H9 (cell line): Measurements from ENCODE around the gene SLC2A1. TPM values are rescaled to one million over a fixed set of nuclear protein-coding genes. Genes with fewer than 3 reads are reported as not detected.

Experiments used
- DNase-seq: peaks from one replicate; pipeline ENCODE4 v3.0.0-alpha.2; 2017
- H2AFZ ChIP-seq: one replicate; pipeline ENCODE4 v1.6.1; 2013; ENCODE audit warnings: mild to moderate bottlenecking, low read length, control low read depth, moderate library complexity
- H2AK5ac ChIP-seq: 2 replicates; pipeline ENCODE4 v1.6.1; 2013; ENCODE audit warnings: low read length, control low read depth, mixed read lengths; ENCODE audit not compliant: insufficient read length
- H2BK120ac ChIP-seq: one replicate; pipeline ENCODE4 v1.6.1; 2013; ENCODE audit warnings: low read depth, mild to moderate bottlenecking, low read length, control low read depth, inconsistent platforms; ENCODE audit not compliant: poor library complexity, severe bottlenecking
- H2BK12ac ChIP-seq: 2 replicates; pipeline ENCODE4 v1.6.1; 2013; ENCODE audit warnings: low read length, control low read depth, mixed read lengths, low read depth; ENCODE audit not compliant: insufficient read length
- H2BK15ac ChIP-seq: 2 replicates; pipeline ENCODE4 v1.6.1; 2013; ENCODE audit warnings: low read depth, low read length, control low read depth
- H2BK20ac ChIP-seq: one replicate; pipeline ENCODE4 v1.6.1; 2013; ENCODE audit warnings: low read depth, mild to moderate bottlenecking, low read length, control low read depth, inconsistent platforms; ENCODE audit not compliant: poor library complexity, severe bottlenecking
- H2BK5ac ChIP-seq: 2 replicates; pipeline ENCODE4 v1.6.1; 2013; ENCODE audit warnings: low read length, control low read depth, mixed read lengths; ENCODE audit not compliant: insufficient read length
- H3K14ac ChIP-seq: 2 replicates; pipeline ENCODE4 v1.6.1; 2013; ENCODE audit warnings: low read length, control low read depth; ENCODE audit not compliant: insufficient read depth
- H3K18ac ChIP-seq: 2 replicates; pipeline ENCODE4 v1.6.1; 2013; ENCODE audit warnings: low read depth, mild to moderate bottlenecking, mixed read lengths, low read length, control low read depth; ENCODE audit not compliant: insufficient read length
- H3K23ac ChIP-seq: 2 replicates; pipeline ENCODE4 v1.6.1; 2013; ENCODE audit warnings: low read length, control low read depth, mixed read lengths, low read depth; ENCODE audit not compliant: insufficient read length
- H3K23me2 ChIP-seq: 2 replicates; pipeline ENCODE4 v1.6.1; 2013; ENCODE audit warnings: low read depth, mild to moderate bottlenecking, mixed read lengths, low read length, control low read depth; ENCODE audit not compliant: insufficient read length, poor library complexity, severe bottlenecking
- H3K27ac ChIP-seq: 2 replicates; pipeline ENCODE4 v1.5.1; 2013; ENCODE audit warnings: low read length, control low read depth, mixed read lengths, low read depth; ENCODE audit not compliant: insufficient read length
- H3K27me3 ChIP-seq: 2 replicates; pipeline ENCODE4 v1.6.1; 2013; ENCODE audit warnings: low read length, control low read depth, inconsistent platforms; ENCODE audit not compliant: insufficient read depth
- H3K4ac ChIP-seq: 2 replicates; pipeline ENCODE4 v1.6.1; 2013; ENCODE audit warnings: low read depth, mild to moderate bottlenecking, control low read depth, inconsistent platforms, low read length, moderate library complexity
- H3K4me1 ChIP-seq: 2 replicates; pipeline ENCODE4 v1.6.1; 2013; ENCODE audit warnings: low read length, control low read depth, inconsistent platforms; ENCODE audit not compliant: insufficient read depth
- H3K4me2 ChIP-seq: 2 replicates; pipeline ENCODE4 v1.6.1; 2013; ENCODE audit warnings: low read length, control low read depth, mixed read lengths; ENCODE audit not compliant: insufficient read length, insufficient read depth
- H3K56ac ChIP-seq: 2 replicates; pipeline ENCODE4 v1.6.1; 2013; ENCODE audit warnings: low read depth, mild to moderate bottlenecking, mixed read lengths, low read length, control low read depth; ENCODE audit not compliant: insufficient read length
- H3K79me1 ChIP-seq: 2 replicates; pipeline ENCODE4 v1.6.1; 2013; ENCODE audit warnings: low read depth, mild to moderate bottlenecking, moderate library complexity, low read length, control low read depth, inconsistent platforms; ENCODE audit not compliant: insufficient read depth, poor library complexity, severe bottlenecking
- H3K79me2 ChIP-seq: 2 replicates; pipeline ENCODE4 v1.6.1; 2013; ENCODE audit warnings: low read length, control low read depth, inconsistent platforms; ENCODE audit not compliant: insufficient read depth
- H3K9ac ChIP-seq: 2 replicates; pipeline ENCODE4 v1.6.1; 2013; ENCODE audit warnings: low read length, control low read depth, mixed read lengths; ENCODE audit not compliant: insufficient read length; ENCODE audit errors: extremely low read depth
- H3K9me3 ChIP-seq: one replicate; pipeline ENCODE4 v1.6.1; 2013; ENCODE audit warnings: low read depth, low read length, inconsistent platforms; ENCODE audit not compliant: control insufficient read depth
- H3T11ph ChIP-seq: one replicate; pipeline ENCODE4 v1.6.1; 2013; ENCODE audit warnings: mild to moderate bottlenecking, low read length, control low read depth, inconsistent platforms
- H4K20me1 ChIP-seq: one replicate; pipeline ENCODE4 v1.6.1; 2013; ENCODE audit not compliant: control insufficient read depth, insufficient read length, insufficient read depth
- H4K5ac ChIP-seq: 2 replicates; pipeline ENCODE4 v1.6.1; 2013; ENCODE audit warnings: low read depth, mild to moderate bottlenecking, mixed read lengths, low read length, control low read depth; ENCODE audit not compliant: insufficient read length
- H4K8ac ChIP-seq: replicated peaks from 2 replicates; pipeline ENCODE4 v1.6.1; 2013; ENCODE audit warnings: low read length, control low read depth, mixed read lengths, low read depth; ENCODE audit not compliant: insufficient read length
- H4K91ac ChIP-seq: 2 replicates; pipeline ENCODE4 v1.6.1; 2013; ENCODE audit warnings: low read depth, mild to moderate bottlenecking, moderate library complexity, mixed read lengths, low read length, control low read depth; ENCODE audit not compliant: insufficient read length
- H3K27ac Mint-ChIP-seq, 3 experiments: 2 replicates in 2 of 3; 3 replicates in 1 of 3; pipeline ENCODE4 v1.8.0; 2020 to 2021; ENCODE audit warnings: mixed read lengths in 3 of 3, mild to moderate bottlenecking in 1 of 3, moderate library complexity in 1 of 3
- H3K27me3 Mint-ChIP-seq: 2 replicates; pipeline ENCODE4 v1.8.0; 2021; ENCODE audit warnings: low read depth, mild to moderate bottlenecking, moderate library complexity, mixed read lengths
- H3K36me3 Mint-ChIP-seq, 3 experiments: 2 replicates in 2 of 3; 3 replicates in 1 of 3; pipeline ENCODE4 v1.8.0; 2020 to 2021; ENCODE audit warnings: low read depth in 3 of 3, mixed read lengths in 3 of 3; ENCODE audit not compliant: insufficient read depth in 1 of 3
- H3K4me1 Mint-ChIP-seq, 2 experiments: 2 replicates each; pipeline ENCODE4 v1.8.0; 2020; ENCODE audit warnings: mixed read lengths in 2 of 2
- H3K4me3 Mint-ChIP-seq, 2 experiments: 2 replicates in 1 of 2; 3 replicates in 1 of 2; pipeline ENCODE4 v1.8.0; 2020 to 2021; ENCODE audit warnings: mild to moderate bottlenecking in 2 of 2, mixed read lengths in 2 of 2, moderate library complexity in 1 of 2
- H3K9me3 Mint-ChIP-seq, 2 experiments: 2 replicates in 1 of 2; 3 replicates in 1 of 2; pipeline ENCODE4 v1.8.0; 2020; ENCODE audit warnings: mild to moderate bottlenecking in 2 of 2, mixed read lengths in 2 of 2, moderate library complexity in 1 of 2
- CTCF ChIP-seq: fragments of 200-600 bp; sonication (generic); conservative IDR thresholded peaks from 3 replicates; pipeline ENCODE4 v1.8.0; 2021; ENCODE audit warnings: antibody characterized with exemption, mild to moderate bottlenecking
- WGBS: extraction: QIAGEN DNeasy Blood & Tissue Kit; methylation state at CpG from one replicate; pipeline ENCODE4 v1.1.7; 2013; ENCODE audit warnings: missing lambda C conversion rate, low lambda C conversion rate, mixed read lengths; ENCODE audit not compliant: insufficient read length; ENCODE audit errors: extremely low coverage; 5-methylcytosine and 5-hydroxymethylcytosine counted together
- total RNA-seq: library from RNA; stranded (reverse); gene quantifications from 2 replicates; pipeline ENCODE4 v1.2.1, GENCODE V29; 2021

The SLC2A1 gene
- total RNA-seq, 1 experiment from 2014 or later: 186 TPM

DNA sequence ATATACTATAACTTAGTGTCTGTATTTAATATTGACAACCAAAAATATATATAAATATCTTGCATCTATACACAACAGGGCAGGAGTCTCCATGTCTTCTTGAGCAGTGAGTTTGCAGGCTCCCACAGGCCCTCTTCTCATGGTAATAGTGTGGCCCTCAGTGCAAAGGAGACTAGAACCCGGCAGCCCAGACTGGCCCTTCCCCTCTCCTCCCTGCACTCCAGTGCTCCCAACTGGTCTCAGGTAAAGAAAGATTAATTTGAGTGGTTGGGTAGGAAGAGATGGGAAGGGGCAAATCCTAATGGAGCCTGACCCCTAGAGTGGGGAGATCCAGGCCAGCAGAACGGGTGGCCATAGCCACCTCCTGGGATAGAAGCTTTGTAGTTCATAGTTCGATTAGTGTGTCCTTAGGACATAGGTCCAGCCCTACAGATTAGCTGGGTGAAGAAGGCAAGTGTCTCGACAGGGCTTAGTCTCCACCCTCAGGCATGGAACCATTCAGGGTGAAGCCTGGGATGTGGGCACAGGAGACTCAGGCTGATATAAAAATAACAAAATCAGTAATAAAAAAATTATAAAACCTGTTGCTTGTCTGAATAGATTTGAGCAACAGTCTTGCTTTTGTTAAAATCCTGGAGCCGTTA lies 32.3 kb downstream of the SLC2A1 start:
- Histone ChIP-seq H3K79me2 (no peaks in the 10 kb centered on the region), H3K27me3 (no peaks in the 10 kb centered on the region), H3K79me1 (no peaks in the 10 kb centered on the region), H2AK5ac (no peak overlapping the region), H3K4ac (no peak overlapping the region), H3K9ac (no peak overlapping the region), H3K9me3 (no peaks in the 10 kb centered on the region), H4K20me1 (no peaks in the 10 kb centered on the region), H3T11ph (no peak overlapping the region), H2BK5ac (no peak overlapping the region), H4K5ac (no peak overlapping the region), H2AFZ (no peak overlapping the region), H3K18ac (no peak overlapping the region), H4K8ac (no peak overlapping the region), H2BK20ac (no peak overlapping the region), H3K23ac (no peak overlapping the region), H3K27ac (no peak overlapping the region), H4K91ac (no peak overlapping the region), H3K4me1 (peaks cover 5% of the 10 kb centered on the region; the same call in 1 of the 2 replicates), H3K23me2 (peaks cover 10% of the 10 kb centered on the region), H3K4me2 (no peak overlapping the region), H3K14ac (no peak overlapping the region), H2BK15ac (no peak overlapping the region), H2BK12ac (no peak overlapping the region), H2BK120ac (no peak overlapping the region), H3K56ac (no peak overlapping the region)
- peaks cover 27 to 44% of the 10 kb centered on the region in 2 experiments for H3K4me1 Mint-ChIP-seq
- no peak for TF ChIP-seq CTCF
- DNase-seq: no peak
- H3K4me3 Mint-ChIP-seq: no peak overlapping the region
- H3K36me3 Mint-ChIP-seq: peaks cover 48 to 63% (median 50%) of the 10 kb centered on the region in 3 experiments
- no CpG with 5 or more reads among the region's 5 CpGs for WGBS
- H3K27ac Mint-ChIP-seq: peak overlapping the region in 1 of 3 experiments; percentile 90; a peak in 2 of 7 replicates
- no peaks in the 10 kb centered on the region for H3K27me3 Mint-ChIP-seq
- H3K9me3 Mint-ChIP-seq: no peaks in the 10 kb centered on the region
